H1 (cell line): ENCODE results near the gene HEXIM1. TPM values are rescaled to one million over a fixed set of nuclear protein-coding genes. Genes with fewer than 3 reads are reported as not detected.

Source experiments
- ASH2L ChIP-seq: fragments of 200-600, 300-600 bp; sonication (generic); IDR thresholded peaks from one replicate; pipeline ENCODE4 v1.7.1; 2017; ENCODE audit warnings: low read length
- ATF3 ChIP-seq: IDR thresholded peaks from 2 replicates; pipeline ENCODE4 v1.6.1; 2011; ENCODE audit warnings: low read depth, mild to moderate bottlenecking, low read length; ENCODE audit not compliant: insufficient read depth
- BCL11A ChIP-seq, 2 experiments: IDR thresholded peaks; one replicate each; pipeline ENCODE4 v1.6.1; 2011; ENCODE audit warnings: low read depth in 2 of 2, low read length in 2 of 2, mild to moderate bottlenecking in 2 of 2
- BRCA1 ChIP-seq: IDR thresholded peaks from 2 replicates; pipeline ENCODE4 v1.6.1; 2012; ENCODE audit warnings: low read depth, low read length, improper control_type of control experiment
- CHD1 ChIP-seq: IDR thresholded peaks from 2 replicates; pipeline ENCODE4 v1.6.1; 2012; ENCODE audit warnings: low read depth, low read length, improper control_type of control experiment
- CHD2 ChIP-seq: IDR thresholded peaks from 2 replicates; pipeline ENCODE4 v1.6.1; 2012; ENCODE audit warnings: low read length, improper control_type of control experiment
- EGR1 ChIP-seq: IDR thresholded peaks from 2 replicates; pipeline ENCODE4 v1.6.1; 2011; ENCODE audit warnings: low read depth, low read length, borderline replicate concordance
- EP300 ChIP-seq, 2 experiments: IDR thresholded peaks; 1 replicate in 1 of 2; 2 replicates in 1 of 2; pipeline ENCODE4 v1.6.1; 2011 to 2012; ENCODE audit warnings: low read depth in 2 of 2, low read length in 2 of 2, mild to moderate bottlenecking in 2 of 2, borderline replicate concordance in 1 of 2, inconsistent platforms in 1 of 2, moderate library complexity in 1 of 2
- EZH2 ChIP-seq: fragments of 200-600 bp; sonication (generic); IDR thresholded peaks from 2 replicates; pipeline ENCODE4 v1.7.1; 2012; ENCODE audit warnings: low read depth, mild to moderate bottlenecking, moderate library complexity, low read length, inconsistent platforms; ENCODE audit not compliant: severe bottlenecking
- FOSL1 ChIP-seq: IDR thresholded peaks from 2 replicates; pipeline ENCODE4 v1.6.1; 2011; ENCODE audit warnings: mild to moderate bottlenecking, low read depth, low read length, moderate library complexity; ENCODE audit not compliant: insufficient read depth
- GABPA ChIP-seq: IDR thresholded peaks from 2 replicates; pipeline ENCODE4 v1.6.1; 2011; ENCODE audit warnings: mild to moderate bottlenecking, low read length, moderate library complexity, borderline replicate concordance; ENCODE audit not compliant: insufficient read depth
- HDAC2 ChIP-seq, 2 experiments: fragments of 300-600 bp in 1 of 2; sonication (generic) in 1 of 2; IDR thresholded peaks; 2 replicates each; pipeline ENCODE4 v1.6.1; 2011 to 2012; ENCODE audit warnings: low read depth in 2 of 2, low read length in 2 of 2, mild to moderate bottlenecking in 2 of 2, moderate library complexity in 2 of 2, borderline replicate concordance in 1 of 2, inconsistent platforms in 1 of 2
- JUN ChIP-seq: IDR thresholded peaks from 2 replicates; pipeline ENCODE4 v1.6.1; 2011; ENCODE audit warnings: low read depth, mild to moderate bottlenecking, improper control_type of control experiment, low read length
- MAFK ChIP-seq: IDR thresholded peaks from 2 replicates; pipeline ENCODE4 v1.6.1; 2012; ENCODE audit warnings: low read depth, mild to moderate bottlenecking, improper control_type of control experiment, low read length
- MAX ChIP-seq: IDR thresholded peaks from 2 replicates; pipeline ENCODE4 v1.6.1; 2012; ENCODE audit warnings: inconsistent platforms
- NRF1 ChIP-seq: IDR thresholded peaks from 2 replicates; pipeline ENCODE4 v1.6.1; 2011; ENCODE audit warnings: mild to moderate bottlenecking, low read depth, low read length, improper control_type of control experiment
- PHF8 ChIP-seq: fragments of 200-600 bp; sonication (generic); conservative IDR thresholded peaks from 2 replicates; pipeline ENCODE4 v1.7.1; 2012; ENCODE audit warnings: low read depth, mild to moderate bottlenecking, inconsistent platforms, low read length, moderate library complexity
- POU5F1 ChIP-seq: IDR thresholded peaks from 2 replicates; pipeline ENCODE4 v1.6.1; 2011; ENCODE audit warnings: low read depth, mild to moderate bottlenecking, low read length, moderate library complexity
- RXRA ChIP-seq: IDR thresholded peaks from 2 replicates; pipeline ENCODE4 v1.6.1; 2011; ENCODE audit warnings: low read depth, mild to moderate bottlenecking, low read length, moderate library complexity; ENCODE audit not compliant: insufficient read depth
- SIRT6 ChIP-seq: IDR thresholded peaks from one replicate; pipeline ENCODE4 v1.7.1; 2012; ENCODE audit warnings: low read length, inconsistent platforms
- SP2 ChIP-seq: IDR thresholded peaks from 2 replicates; pipeline ENCODE4 v1.6.1; 2012; ENCODE audit warnings: mild to moderate bottlenecking, low read length, inconsistent platforms
- TBP ChIP-seq: IDR thresholded peaks from 2 replicates; pipeline ENCODE4 v1.6.1; 2011; ENCODE audit warnings: low read depth, low read length, improper control_type of control experiment
- polyA plus RNA-seq, 7 experiments: library from polyadenylated mRNA; depleted of rRNA in 3 of 7; stranded (reverse) in 5 of 7; unstranded in 2 of 7; fragments of >200 nt in 5 of 7; fragments of 200-250 nt in 2 of 7; gene quantifications; 1 replicate in 5 of 7; 2 replicates in 1 of 7; 4 replicates in 1 of 7; pipeline versions ENCODE4 v1.2.1 to v1.2.3, GENCODE V29; 2011 to 2013; ENCODE audit warnings: missing spikeins in 2 of 7, mixed read lengths in 2 of 7
- total RNA-seq: library from RNA; stranded (reverse); fragmentation: NEBNext Ultra II Directional; extraction: Animal tissue kit (Norgen Biotek cat#: 25700); gene quantifications from 2 replicates; pipeline ENCODE4 v1.2.1, GENCODE V29; 2021
- TF ChIP-seq, protein P1 (sequence below): IDR thresholded peaks from 2 replicates; pipeline ENCODE4 v1.6.1; 2011; ENCODE audit warnings: low read length, improper control_type of control experiment

The HEXIM1 gene
- total and polyA plus RNA-seq, 2 of the 8 experiments (the other 6 are each of a cell fraction or from before 2014, with no cell fraction given) = 9.1 to 38.3 TPM

DNA sequence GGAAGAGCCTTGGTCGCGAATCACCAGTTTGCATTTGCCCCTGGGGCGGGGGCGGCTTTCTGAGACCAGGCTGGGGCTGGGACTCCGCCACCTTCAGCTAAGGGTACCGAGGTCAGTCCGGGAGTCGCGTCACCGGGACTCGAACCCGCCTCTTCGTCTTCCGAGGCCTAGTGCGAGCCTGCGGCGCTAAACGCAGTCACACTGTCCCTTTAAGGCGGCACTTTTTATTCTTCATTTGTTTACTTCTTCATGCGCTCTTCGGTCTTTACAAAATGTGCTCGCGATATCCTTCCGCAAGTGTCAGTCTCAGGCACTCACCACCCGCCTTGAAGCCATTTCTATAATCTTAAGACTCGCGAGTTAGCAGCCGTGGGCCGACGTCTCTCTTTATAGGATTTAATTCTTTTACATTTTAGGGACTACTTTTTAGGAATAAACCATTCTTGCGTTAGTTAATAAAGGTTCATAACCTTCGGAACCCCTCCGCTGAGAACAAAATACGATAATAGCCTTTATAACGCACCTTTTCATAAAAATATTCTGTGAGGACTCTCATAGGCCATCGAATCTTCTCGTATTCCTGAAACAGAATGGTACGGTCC, 593 bp upstream of the HEXIM1 start (continued):
- TF ChIP-seq MAX (peak; percentile 56; the same call in 1 of the 2 replicates), RXRA (no peak), BCL11A (IDR thresholded peaks at IDR 0.05; ENCODE audit: low read depth in 2 of 2, low read length in 2 of 2) (no peak), TBP (peak; percentile 87), EP300 (IDR thresholded peaks at IDR 0.05; ENCODE audit: borderline replicate concordance in 1 of 2, low read depth in 2 of 2, low read length in 2 of 2) (peak in 1 of 2 experiments; percentile 98; a peak in 2 of 3 replicates), ATF3 (no peak), FOSL1 (no peak), BRCA1 (peak; percentile 43; the same call in 1 of the 2 replicates), GABPA (no peak), SP2 (no peak; the same call in 1 of the 2 replicates), JUN (no peak), MAFK (no peak), EGR1 (no peak), ASH2L (peak; percentile 75), CHD1 (peak; percentile 94), CHD2 (peak; percentile 95), PHF8 (no peak; the same call in 1 of the 2 replicates), NRF1 (no peak), POU5F1 (peak; percentile 68; the same call in 1 of the 2 replicates), EZH2 (no peak), HDAC2 (IDR thresholded peaks at IDR 0.05; ENCODE audit: borderline replicate concordance in 1 of 2, low read depth in 2 of 2, low read length in 2 of 2) (peak; percentile 46 to 67; a peak in 1 of 4 replicates), SIRT6 (no peak)
- TF ChIP-seq, protein P1, sequence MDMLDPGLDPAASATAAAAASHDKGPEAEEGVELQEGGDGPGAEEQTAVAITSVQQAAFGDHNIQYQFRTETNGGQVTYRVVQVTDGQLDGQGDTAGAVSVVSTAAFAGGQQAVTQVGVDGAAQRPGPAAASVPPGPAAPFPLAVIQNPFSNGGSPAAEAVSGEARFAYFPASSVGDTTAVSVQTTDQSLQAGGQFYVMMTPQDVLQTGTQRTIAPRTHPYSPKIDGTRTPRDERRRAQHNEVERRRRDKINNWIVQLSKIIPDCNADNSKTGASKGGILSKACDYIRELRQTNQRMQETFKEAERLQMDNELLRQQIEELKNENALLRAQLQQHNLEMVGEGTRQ = no peak
